ACHN (cell line): ENCODE results near the gene CDK5RAP2.
"Not testable (repeated sequence)": the region's sequence is repeated elsewhere in the genome, so short reads cannot be mapped to it uniquely, and the experiment has no call there.

Experiments used
- DNase-seq: peaks from one replicate; pipeline ENCODE4 v3.0.0-alpha.2; 2015
- in situ Hi-C: cut with HindIII; loops from 2 replicates; pipeline ENCODE4 v1.10.0; 2017; ENCODE audit warnings: low sequenced_read_pairs, low pct_ligation_motif_present, low pct_unique_long_range_greater_than_20kb

Gene CDK5RAP2

GRCh38 chr9:120528327-120528726, 51.6 kb downstream of the CDK5RAP2 start:
- DNase-seq, result no peak
- in situ Hi-C loops, result no loop called here

DNA sequence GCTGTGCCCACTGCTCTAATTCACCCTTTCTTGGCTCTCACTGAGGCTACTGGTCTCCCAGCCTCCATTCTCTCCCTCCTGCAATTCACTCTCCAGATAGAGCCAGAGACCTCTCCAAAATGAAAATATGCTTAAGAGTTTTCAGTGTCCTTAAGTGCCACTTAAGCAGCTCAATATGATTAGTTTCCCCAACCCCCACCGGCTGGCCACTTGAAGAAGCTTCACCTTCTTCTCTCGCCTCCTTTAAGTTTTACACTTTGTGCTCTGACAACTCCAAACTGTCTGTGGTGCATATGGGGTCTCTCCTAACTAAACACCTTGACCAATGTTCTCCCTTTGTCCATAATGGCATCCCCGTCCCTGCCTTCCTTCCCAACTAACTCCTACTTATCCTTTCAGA, 53.4 kb downstream of the CDK5RAP2 start:
- in situ Hi-C loops, result no loop called here
- DNase-seq, result no peak

DNA sequence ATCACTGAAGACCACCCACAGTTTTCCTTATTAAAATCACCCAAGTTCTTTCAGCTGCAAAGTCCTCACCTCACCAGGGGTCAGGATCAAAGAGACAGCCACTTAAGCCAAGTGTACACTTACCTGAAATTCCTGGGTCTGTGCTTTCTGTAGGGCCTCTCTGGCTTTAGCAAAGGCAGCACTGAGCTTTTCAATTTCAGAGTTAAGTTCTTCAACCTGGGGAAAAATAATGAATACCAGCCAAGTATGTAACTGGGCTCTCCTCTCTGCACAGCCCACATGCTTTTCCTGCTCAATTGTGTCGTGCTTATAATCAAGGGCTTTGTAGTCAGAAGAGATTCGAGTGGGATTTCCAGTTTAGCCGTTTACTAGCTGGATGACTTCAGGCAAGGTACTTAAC, 55.1 kb downstream of the CDK5RAP2 start:
- no peak for DNase-seq
- in situ Hi-C loops, result no loop called here

GRCh38 chr9:120524038-120524437, 55.9 kb downstream of the CDK5RAP2 start:
- in situ Hi-C loops, result no loop called here
- no peak for DNase-seq

DNA sequence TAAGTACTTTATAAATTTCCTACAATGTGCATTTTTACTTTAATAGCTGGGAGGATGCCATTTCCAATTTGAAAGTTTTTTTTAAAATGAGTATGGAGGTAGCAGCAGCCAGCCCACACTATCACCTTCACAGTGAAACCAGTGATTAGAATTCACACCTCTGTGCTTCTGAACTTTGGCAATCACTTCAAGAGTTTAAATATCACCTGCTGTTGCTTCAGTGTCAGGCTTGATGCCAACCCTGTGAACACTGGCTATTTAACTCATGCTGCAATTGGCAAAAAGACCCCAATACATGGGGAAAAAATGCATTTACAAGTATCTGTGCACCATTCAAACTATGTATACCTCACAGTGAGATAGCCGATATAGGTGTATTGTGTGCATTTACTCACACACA, 57.4 kb downstream of the CDK5RAP2 start:
- DNase-seq, result no peak
- in situ Hi-C loops, result no loop called here

DNA sequence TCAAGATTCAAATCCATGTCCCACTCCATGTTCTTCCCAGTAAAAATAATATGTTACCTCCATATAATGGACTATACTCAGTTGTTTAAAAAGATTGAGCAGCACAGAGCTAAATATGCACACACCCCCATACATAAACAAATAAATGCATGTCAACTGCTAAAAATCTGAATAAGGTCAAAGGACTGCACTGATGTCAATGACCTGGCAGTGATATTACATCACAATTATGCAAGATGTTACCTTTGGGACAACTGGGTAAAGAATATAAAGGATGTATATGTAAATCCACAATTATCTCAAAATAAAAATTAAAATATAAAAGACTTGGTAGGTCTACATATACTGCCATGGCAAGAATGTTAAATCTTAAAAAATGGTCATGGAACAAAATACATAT, 57.9 kb downstream of the CDK5RAP2 start:
- no peak for DNase-seq
- in situ Hi-C loops, result no loop called here

DNA sequence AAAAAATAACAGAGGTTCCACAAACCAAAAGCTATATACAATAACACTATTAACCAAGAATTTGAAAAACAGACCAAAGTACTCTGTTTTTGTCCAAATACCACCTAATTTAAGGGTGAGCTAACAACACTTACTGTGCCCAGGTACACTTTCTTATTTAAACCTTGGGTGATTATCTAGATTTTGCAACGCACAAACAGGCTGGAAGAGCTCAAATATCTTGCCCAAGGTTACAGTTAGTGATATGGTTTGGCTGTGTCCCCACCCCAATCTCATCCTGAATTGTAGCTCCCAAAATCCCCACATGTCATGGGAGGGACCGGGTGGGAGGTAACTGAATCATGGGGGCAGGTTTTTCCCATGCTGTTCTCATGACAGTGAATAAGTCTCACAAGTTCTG, 58.9 kb downstream of the CDK5RAP2 start:
- no peak for DNase-seq

DNA sequence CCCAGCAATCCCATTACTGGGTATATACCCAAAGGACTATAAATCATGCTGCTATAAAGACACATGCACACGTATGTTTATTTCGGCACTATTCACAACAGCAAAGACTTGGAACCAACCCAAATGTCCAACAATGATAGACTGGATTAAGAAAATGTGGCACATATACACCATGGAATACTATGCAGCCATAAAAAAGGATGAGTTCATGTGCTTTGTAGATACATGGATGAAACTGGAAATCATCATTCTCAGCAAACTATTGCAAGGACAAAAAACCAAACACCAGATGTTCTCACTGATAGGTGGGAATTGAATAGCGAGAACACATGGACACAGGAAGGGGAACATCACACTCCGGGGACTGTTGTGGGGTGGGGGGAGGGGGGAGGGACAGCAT, 64.0 kb downstream of the CDK5RAP2 start:
- DNase-seq, in situ Hi-C loops: not testable (repeated sequence)

More for the DNA sequence above, 58.9 kb downstream of the CDK5RAP2 start:
- in situ Hi-C loops, result no loop called here

GRCh38 chr9:120515481-120515880, 64.5 kb downstream of the CDK5RAP2 start:
- in situ Hi-C loops, DNase-seq: not testable (repeated sequence)

DNA sequence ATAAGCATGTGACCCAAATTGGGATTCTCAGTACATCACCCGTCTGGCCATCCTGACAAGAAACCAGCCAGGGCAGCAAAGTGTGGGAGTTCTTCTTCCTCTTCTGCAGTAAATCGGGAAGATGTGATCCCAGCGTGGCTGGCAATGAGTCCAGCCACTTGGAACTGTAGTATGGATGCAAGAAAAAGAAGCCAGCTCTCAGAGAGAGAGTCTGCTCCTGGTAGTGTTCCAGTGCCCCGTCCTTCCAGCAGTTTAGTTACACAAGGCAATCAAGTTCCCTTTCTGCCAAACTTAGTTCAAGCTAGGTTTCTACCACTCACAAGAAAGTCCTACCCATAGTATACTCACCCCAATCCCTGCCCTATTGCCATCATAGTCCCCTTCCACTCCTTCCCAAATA, 65.6 kb downstream of the CDK5RAP2 start:
- in situ Hi-C loops, result no loop called here
- DNase-seq, result no peak

DNA sequence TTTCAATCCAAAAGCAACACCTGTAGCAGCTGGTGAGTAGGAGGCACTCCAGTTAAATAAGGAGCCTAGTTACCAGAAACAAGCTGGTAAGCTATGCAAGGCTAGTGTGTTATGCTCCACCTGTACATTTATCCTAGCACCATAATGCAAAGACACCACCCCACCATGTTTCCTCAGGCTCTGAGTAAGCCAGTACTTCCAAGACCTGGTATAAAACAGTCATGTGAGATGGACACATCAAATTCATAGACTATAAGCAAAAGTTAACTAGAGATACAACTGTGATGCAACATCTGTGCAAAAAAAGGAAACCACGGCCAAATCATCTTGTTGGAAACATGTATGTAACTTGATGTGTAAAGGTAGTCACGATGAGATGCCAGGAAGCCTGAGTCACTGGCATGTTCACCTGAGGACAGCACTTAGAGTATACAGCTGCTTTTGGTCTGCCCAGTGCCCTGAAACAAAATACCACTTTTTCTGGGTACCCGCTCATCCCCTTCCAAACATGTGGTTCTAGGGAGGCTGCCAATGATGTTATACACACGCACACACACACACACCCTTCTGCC, 66.1 kb downstream of the CDK5RAP2 start:
- DNase-seq, result no peak
- in situ Hi-C loops, result no loop called here

- no peak for DNase-seq
- in situ Hi-C loops, result no loop called here
Measured at GRCh38 chr9:120510816-120511215, 69.2 kb downstream of the CDK5RAP2 start.

GRCh38 chr9:120507936-120508510, 71.9 kb downstream of the CDK5RAP2 start:
- in situ Hi-C loops, result no loop called here
- no peak for DNase-seq

DNA sequence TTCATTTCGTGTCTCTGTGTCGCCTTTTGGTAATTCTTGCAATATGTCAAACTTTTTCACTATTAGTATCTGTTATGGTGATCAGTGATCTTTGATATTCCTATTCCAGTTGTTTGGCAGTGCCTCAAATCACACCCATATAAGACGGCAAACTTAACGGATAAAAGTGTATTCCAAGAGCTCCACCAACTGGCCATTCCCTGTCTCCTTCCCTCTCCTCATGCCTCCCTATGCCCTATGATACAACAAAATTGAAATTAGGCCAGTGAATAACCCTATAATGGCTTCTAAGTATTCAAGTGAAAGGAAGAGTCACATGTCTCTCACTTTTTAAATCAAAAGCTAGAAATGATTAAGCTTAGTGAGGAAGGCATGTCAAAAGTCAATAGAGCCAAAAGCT, 74.8 kb downstream of the CDK5RAP2 start:
- in situ Hi-C loops, result no loop called here
- DNase-seq, result no peak

- in situ Hi-C loops, result no loop called here
- no peak for DNase-seq
Measured at GRCh38 chr9:120500733-120501132, 79.2 kb downstream of the CDK5RAP2 start.

DNA sequence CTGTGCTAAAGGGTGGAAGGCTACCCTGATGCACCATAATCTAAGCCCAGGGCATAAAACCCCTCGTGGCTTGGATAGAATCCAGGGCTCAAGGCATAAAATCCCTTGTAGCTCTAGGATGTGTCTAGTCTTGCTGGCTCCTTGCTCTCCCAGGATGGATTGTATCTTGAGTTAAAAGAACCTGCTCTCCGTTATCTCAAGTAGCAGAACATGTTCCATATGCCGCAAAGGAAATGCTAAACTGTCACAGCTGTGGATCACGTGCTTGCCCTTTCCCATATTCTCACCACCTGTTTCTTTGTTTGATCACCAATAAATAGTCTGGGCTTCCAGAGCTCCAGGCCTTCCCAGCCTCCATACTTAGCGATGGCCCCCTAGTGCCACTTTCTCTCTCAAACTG, 82.1 kb downstream of the CDK5RAP2 start:
- in situ Hi-C loops, DNase-seq: not testable (repeated sequence)

- in situ Hi-C loops, DNase-seq: not testable (repeated sequence)
Measured at GRCh38 chr9:120496438-120496837, 83.5 kb downstream of the CDK5RAP2 start.

GRCh38 chr9:120490888-120491595, 88.9 kb downstream of the CDK5RAP2 start:
- in situ Hi-C loops, result no loop called here
- DNase-seq, result no peak

- in situ Hi-C loops, result no loop called here
- DNase-seq, result no peak
Measured at GRCh38 chr9:120486835-120487234, 93.1 kb downstream of the CDK5RAP2 start.

GRCh38 chr9:120486347-120486746, 93.6 kb downstream of the CDK5RAP2 start:
- in situ Hi-C loops, result no loop called here
- DNase-seq, result no peak
